CD4-positive, CD25-positive, alpha-beta regulatory T cell (primary cell): ENCODE results near the gene KCTD8. TPM values are rescaled to one million over a fixed set of nuclear protein-coding genes. Genes with fewer than 3 reads are reported as not detected.

Experiments
- ATAC-seq, 2 donors: fragments of 150-1000 bp; cut with Tn5 transposase; one replicate each; pipeline ENCODE4 v1.10.0; 2021; ENCODE audit warnings: low read depth in 2 of 2, moderate number of reproducible peaks in 2 of 2, moderate library complexity in 1 of 2
- DNase-seq, 3 donors: peaks; one replicate each; pipeline versions ENCODE4 v3.0.0 to v3.0.0-alpha.2; 2012 to 2022; ENCODE audit warnings: mixed read lengths in 1 of 3
- H3K27ac ChIP-seq: one replicate; pipeline ENCODE4 v1.7.0; 2013; ENCODE audit warnings: mild to moderate bottlenecking, low read length; ENCODE audit not compliant: insufficient read depth, poor library complexity, severe bottlenecking
- H3K27me3 ChIP-seq: one replicate; pipeline ENCODE4 v1.7.0; 2013; ENCODE audit warnings: low read length; ENCODE audit not compliant: control insufficient read depth, insufficient read depth
- H3K36me3 ChIP-seq: one replicate; pipeline ENCODE4 v1.7.0; 2013; ENCODE audit warnings: mild to moderate bottlenecking, low read length, moderate library complexity; ENCODE audit not compliant: control insufficient read depth, insufficient read depth
- H3K4me1 ChIP-seq: 2 replicates; pipeline ENCODE4 v1.7.0; 2013; ENCODE audit warnings: mild to moderate bottlenecking, low read length; ENCODE audit not compliant: insufficient read depth, control insufficient read depth, poor library complexity, severe bottlenecking
- H3K4me3 ChIP-seq: one replicate; pipeline ENCODE4 v1.7.0; 2013; ENCODE audit warnings: low read depth, mild to moderate bottlenecking, low read length, moderate library complexity
- H3K9me3 ChIP-seq, 2 experiments: 1 replicate in 1 of 2; 2 replicates in 1 of 2; pipeline ENCODE4 v1.7.0; 2013; ENCODE audit warnings: low read length in 2 of 2, mild to moderate bottlenecking in 1 of 2, moderate library complexity in 1 of 2; ENCODE audit not compliant: control insufficient read depth in 2 of 2
- H3K27ac Mint-ChIP-seq, 3 donors: one replicate each; pipeline ENCODE4 v1.8.0; 2020 to 2022; ENCODE audit warnings: mild to moderate bottlenecking in 3 of 3, mixed read lengths in 3 of 3, moderate library complexity in 2 of 3
- H3K27me3 Mint-ChIP-seq: one replicate; pipeline ENCODE4 v1.8.0; 2022; ENCODE audit warnings: mild to moderate bottlenecking, mixed read lengths
- H3K36me3 Mint-ChIP-seq: one replicate; pipeline ENCODE4 v1.8.0; 2020; ENCODE audit warnings: mixed read lengths
- H3K4me1 Mint-ChIP-seq, 4 donors: one replicate each; pipeline ENCODE4 v1.8.0; 2020 to 2022; ENCODE audit warnings: mixed read lengths in 4 of 4, mild to moderate bottlenecking in 1 of 4
- H3K4me3 Mint-ChIP-seq, 4 donors: one replicate each; pipeline ENCODE4 v1.8.0; 2020 to 2022; ENCODE audit warnings: mild to moderate bottlenecking in 4 of 4, mixed read lengths in 4 of 4, moderate library complexity in 3 of 4
- H3K9me3 Mint-ChIP-seq, 7 donors: one replicate each; pipeline ENCODE4 v1.8.0; 2020 to 2022; ENCODE audit warnings: mixed read lengths in 7 of 7, mild to moderate bottlenecking in 3 of 7, moderate library complexity in 2 of 7
- polyA plus RNA-seq, 4 donors: library from polyadenylated mRNA; unstranded; fragments of 300-500 nt; fragmentation: Illumina TruSeq; gene quantifications; one replicate each; pipeline ENCODE4 v1.2.3, GENCODE V29; 2021
- total RNA-seq: library from RNA; stranded (reverse); gene quantifications from one replicate; pipeline ENCODE4 v1.2.3, GENCODE V29; 2022

The KCTD8 gene
- total and polyA plus RNA-seq, 5 donors from 2014 or later, result not detected

- no peak overlapping the region for H3K27ac ChIP-seq
- ATAC-seq (no peak), DNase-seq (no peak)
- H3K27ac Mint-ChIP-seq, result no peak overlapping the region
- no peak overlapping the region for H3K4me3 ChIP-seq
- H3K4me1 ChIP-seq, result no peaks in the 10 kb centered on the region
- peaks cover 2 to 20% (median 3%) of the 10 kb centered on the region in 7 donors for H3K9me3 Mint-ChIP-seq
- no peaks in the 10 kb centered on the region for H3K36me3 ChIP-seq
- no peaks in the 10 kb centered on the region for H3K27me3 Mint-ChIP-seq
- no peaks in the 10 kb centered on the region for H3K9me3 ChIP-seq
- H3K4me3 Mint-ChIP-seq, result no peak overlapping the region
- no peaks in the 10 kb centered on the region for H3K36me3 Mint-ChIP-seq
- no peaks in the 10 kb centered on the region for H3K27me3 ChIP-seq
- H3K4me1 Mint-ChIP-seq, result no peaks in the 10 kb centered on the region
These were observed 33.4 kb downstream of the KCTD8 start for GRCh38 chr4:44415251-44415650.

DNA sequence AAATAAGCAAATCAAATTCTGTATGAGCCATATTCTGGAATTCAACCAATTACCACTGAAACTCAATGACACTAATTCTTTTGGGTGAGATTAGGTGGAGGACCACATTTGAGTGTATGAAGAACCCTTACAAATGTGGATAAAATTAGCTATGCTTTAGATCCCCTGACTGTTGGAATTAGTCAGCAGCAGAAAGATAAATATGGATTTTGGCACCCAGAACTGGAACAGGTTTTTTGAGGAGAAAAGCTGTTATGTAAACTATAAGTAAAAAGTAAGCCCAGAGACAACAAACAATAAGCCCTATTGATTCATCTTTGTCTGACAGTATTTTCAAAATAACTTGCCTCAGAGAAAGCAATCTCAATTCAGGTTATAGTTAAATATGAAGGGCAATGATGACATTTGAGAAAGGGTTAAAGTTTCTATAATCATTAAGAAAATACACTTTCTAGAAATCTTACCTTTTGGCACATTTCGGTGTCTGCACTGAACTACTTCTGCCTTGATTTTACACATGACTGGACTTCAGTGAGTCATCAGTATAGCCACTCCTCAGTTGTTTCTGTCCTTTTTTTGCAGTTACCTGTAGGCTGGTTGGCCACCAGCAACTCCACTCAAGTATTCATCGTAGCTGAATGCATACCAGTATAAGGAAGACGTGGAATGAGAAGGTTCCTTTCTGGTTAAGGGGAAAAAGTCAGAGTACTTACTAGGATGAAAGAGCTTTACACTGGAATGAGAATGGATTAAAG, 80.0 kb downstream of the KCTD8 start:
- H3K27ac Mint-ChIP-seq, result no peak overlapping the region
- H3K27me3 ChIP-seq, result no peaks in the 10 kb centered on the region
- H3K4me3 Mint-ChIP-seq, result no peak overlapping the region
- H3K36me3 Mint-ChIP-seq, result no peaks in the 10 kb centered on the region
- H3K9me3 ChIP-seq, result no peaks in the 10 kb centered on the region
- DNase-seq, result no peak
- no peak overlapping the region for H3K4me3 ChIP-seq
- H3K4me1 ChIP-seq, result no peaks in the 10 kb centered on the region
- ATAC-seq, result no peak
- H3K27me3 Mint-ChIP-seq, result no peaks in the 10 kb centered on the region
- H3K4me1 Mint-ChIP-seq, result no peaks in the 10 kb centered on the region
- no peak overlapping the region for H3K27ac ChIP-seq
- no peaks in the 10 kb centered on the region for H3K36me3 ChIP-seq
- H3K9me3 Mint-ChIP-seq, result peaks cover 0 to 10% (median 2%) of the 10 kb centered on the region in 7 donors

DNA sequence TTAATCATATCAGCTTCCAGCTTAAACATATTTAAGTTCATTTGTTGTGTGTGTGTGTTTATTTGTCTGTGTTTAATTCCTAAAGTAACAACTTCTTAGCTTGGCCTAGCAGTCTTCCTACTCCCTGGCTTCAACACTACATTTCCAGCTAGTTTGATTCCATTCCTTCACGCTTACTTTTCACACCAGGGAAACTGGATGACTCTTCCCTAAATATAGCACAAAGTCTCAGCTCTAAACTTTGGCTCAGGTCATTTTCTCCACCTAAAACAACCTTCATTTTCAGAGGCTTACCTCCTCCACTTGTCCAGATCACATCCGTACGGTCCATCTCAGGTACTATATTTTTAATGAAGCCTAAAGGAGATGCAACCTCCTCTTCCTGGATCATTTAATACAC, 94.4 kb downstream of the KCTD8 start:
- ATAC-seq (no peak), DNase-seq (no peak)
- Histone ChIP-seq H3K36me3 (no peaks in the 10 kb centered on the region), H3K9me3 (no peaks in the 10 kb centered on the region), H3K27ac (no peak overlapping the region), H3K4me1 (no peaks in the 10 kb centered on the region), H3K4me3 (no peak overlapping the region), H3K27me3 (no peaks in the 10 kb centered on the region)
- Mint-ChIP-seq H3K4me1 (no peaks in the 10 kb centered on the region), H3K36me3 (no peaks in the 10 kb centered on the region), H3K9me3 (peaks cover 0 to 10% (median 2%) of the 10 kb centered on the region in 7 donors), H3K27me3 (no peaks in the 10 kb centered on the region), H3K4me3 (no peak overlapping the region), H3K27ac (no peak overlapping the region)

DNA sequence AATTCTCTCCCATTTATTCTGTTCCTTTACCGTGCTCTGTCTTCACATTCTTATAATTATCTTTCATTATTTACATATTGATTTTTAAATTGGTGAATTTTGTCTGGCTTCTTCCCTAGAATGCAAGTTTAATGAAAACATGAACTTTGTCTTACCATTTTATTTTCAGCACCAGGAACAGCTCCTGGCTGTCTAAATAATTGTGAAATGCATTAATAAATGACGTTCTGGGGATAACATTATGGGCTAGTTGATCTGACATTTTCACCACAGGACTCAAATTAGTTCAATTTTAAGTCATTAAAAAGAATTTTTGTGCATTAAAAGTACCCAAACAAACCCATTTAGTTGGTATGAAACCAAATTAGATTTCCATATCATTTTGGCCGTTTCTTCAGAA, 97.5 kb downstream of the KCTD8 start:
- Histone ChIP-seq H3K36me3 (no peaks in the 10 kb centered on the region), H3K9me3 (no peaks in the 10 kb centered on the region), H3K27me3 (no peaks in the 10 kb centered on the region), H3K4me1 (no peaks in the 10 kb centered on the region), H3K4me3 (no peak overlapping the region), H3K27ac (no peak overlapping the region)
- no peak for DNase-seq
- H3K27ac Mint-ChIP-seq, result no peak overlapping the region
- peaks cover 1 to 19% (median 5%) of the 10 kb centered on the region in 7 donors for H3K9me3 Mint-ChIP-seq
- no peak overlapping the region for H3K4me3 Mint-ChIP-seq
- no peaks in the 10 kb centered on the region for H3K4me1 Mint-ChIP-seq
- no peak for ATAC-seq
- H3K27me3 Mint-ChIP-seq, result no peaks in the 10 kb centered on the region
- H3K36me3 Mint-ChIP-seq, result no peaks in the 10 kb centered on the region

GRCh38 chr4:44342800-44343199, 105.8 kb downstream of the KCTD8 start:
- ATAC-seq (no peak), DNase-seq (no peak)
- Histone ChIP-seq H3K9me3 (peaks cover 0 to 2% of the 10 kb centered on the region in 2 experiments), H3K27ac (no peak overlapping the region), H3K27me3 (no peaks in the 10 kb centered on the region), H3K4me1 (no peaks in the 10 kb centered on the region), H3K4me3 (no peak overlapping the region), H3K36me3 (no peaks in the 10 kb centered on the region)
- Mint-ChIP-seq H3K27me3 (no peaks in the 10 kb centered on the region), H3K4me1 (no peaks in the 10 kb centered on the region), H3K36me3 (no peaks in the 10 kb centered on the region), H3K4me3 (no peak overlapping the region), H3K9me3 (peaks cover 0 to 23% (median 5%) of the 10 kb centered on the region in 7 donors), H3K27ac (no peak overlapping the region)

- no peak for DNase-seq
- Mint-ChIP-seq H3K4me1 (no peaks in the 10 kb centered on the region), H3K27me3 (no peaks in the 10 kb centered on the region), H3K4me3 (no peak overlapping the region), H3K9me3 (peaks cover 0 to 8% (median 2%) of the 10 kb centered on the region in 7 donors), H3K27ac (no peak overlapping the region), H3K36me3 (no peaks in the 10 kb centered on the region)
- no peaks in the 10 kb centered on the region for H3K9me3 ChIP-seq
- H3K4me3 ChIP-seq, result no peak overlapping the region
- H3K36me3 ChIP-seq, result no peaks in the 10 kb centered on the region
- H3K27me3 ChIP-seq, result no peaks in the 10 kb centered on the region
- no peaks in the 10 kb centered on the region for H3K4me1 ChIP-seq
- no peak for ATAC-seq
- no peak overlapping the region for H3K27ac ChIP-seq
These were observed 121.9 kb downstream of the KCTD8 start for GRCh38 chr4:44326741-44327140.

GRCh38 chr4:44320833-44321232, 127.8 kb downstream of the KCTD8 start:
- no peak overlapping the region for H3K4me3 ChIP-seq
- H3K27ac ChIP-seq, result no peak overlapping the region
- H3K9me3 ChIP-seq, result no peaks in the 10 kb centered on the region
- no peak for ATAC-seq
- no peaks in the 10 kb centered on the region for H3K36me3 ChIP-seq
- Mint-ChIP-seq H3K9me3 (peaks cover 2 to 17% (median 7%) of the 10 kb centered on the region in 7 donors), H3K27ac (no peak overlapping the region), H3K36me3 (no peaks in the 10 kb centered on the region), H3K4me3 (no peak overlapping the region), H3K27me3 (no peaks in the 10 kb centered on the region), H3K4me1 (no peaks in the 10 kb centered on the region)
- H3K4me1 ChIP-seq, result no peaks in the 10 kb centered on the region
- no peak for DNase-seq
- no peaks in the 10 kb centered on the region for H3K27me3 ChIP-seq

- no peak overlapping the region for H3K4me3 ChIP-seq
- Mint-ChIP-seq H3K27me3 (no peaks in the 10 kb centered on the region), H3K4me3 (no peak overlapping the region), H3K36me3 (no peaks in the 10 kb centered on the region), H3K9me3 (peaks cover 5 to 16% (median 7%) of the 10 kb centered on the region in 7 donors), H3K4me1 (no peaks in the 10 kb centered on the region), H3K27ac (no peak overlapping the region)
- no peaks in the 10 kb centered on the region for H3K9me3 ChIP-seq
- H3K4me1 ChIP-seq, result no peaks in the 10 kb centered on the region
- no peaks in the 10 kb centered on the region for H3K36me3 ChIP-seq
- no peak for DNase-seq
- no peaks in the 10 kb centered on the region for H3K27me3 ChIP-seq
- H3K27ac ChIP-seq, result no peak overlapping the region
- no peak for ATAC-seq
These were observed 129.5 kb downstream of the KCTD8 start for GRCh38 chr4:44319129-44319528.
